NB4 (cell line): ENCODE data around the gene GDPD5.

ENCODE experiments used
- TF ChIP-seq, protein P1 (sequence below): IDR thresholded peaks from one replicate; pipeline ENCODE4 v1.5.1; 2012; ENCODE audit warnings: low read depth, low read length
- TF ChIP-seq, protein P2 (sequence below): IDR thresholded peaks from 2 replicates; pipeline ENCODE4 v1.6.1; 2011; ENCODE audit warnings: low read depth, low read length

DNA sequence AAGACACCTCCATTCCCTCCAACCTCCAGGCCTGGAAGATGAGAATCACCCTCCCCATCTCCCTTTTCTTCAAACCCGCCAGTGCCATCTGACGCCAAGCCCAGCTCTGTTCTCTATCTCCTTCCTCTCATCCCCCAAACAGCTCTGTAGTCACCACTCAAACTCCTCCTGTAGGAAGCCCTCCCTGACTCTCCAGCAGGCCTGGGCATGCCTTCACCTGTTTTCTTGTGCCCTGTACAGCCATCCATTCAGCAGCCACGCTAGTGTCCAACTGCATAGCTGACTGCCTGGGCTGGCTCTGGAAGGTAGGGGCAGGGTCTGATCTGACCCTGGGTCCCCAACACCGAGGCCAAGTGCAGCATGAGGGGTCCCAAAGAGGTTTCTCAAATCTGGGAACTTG, 25.0 kb downstream of the GDPD5 start:
- TF ChIP-seq, protein P1, sequence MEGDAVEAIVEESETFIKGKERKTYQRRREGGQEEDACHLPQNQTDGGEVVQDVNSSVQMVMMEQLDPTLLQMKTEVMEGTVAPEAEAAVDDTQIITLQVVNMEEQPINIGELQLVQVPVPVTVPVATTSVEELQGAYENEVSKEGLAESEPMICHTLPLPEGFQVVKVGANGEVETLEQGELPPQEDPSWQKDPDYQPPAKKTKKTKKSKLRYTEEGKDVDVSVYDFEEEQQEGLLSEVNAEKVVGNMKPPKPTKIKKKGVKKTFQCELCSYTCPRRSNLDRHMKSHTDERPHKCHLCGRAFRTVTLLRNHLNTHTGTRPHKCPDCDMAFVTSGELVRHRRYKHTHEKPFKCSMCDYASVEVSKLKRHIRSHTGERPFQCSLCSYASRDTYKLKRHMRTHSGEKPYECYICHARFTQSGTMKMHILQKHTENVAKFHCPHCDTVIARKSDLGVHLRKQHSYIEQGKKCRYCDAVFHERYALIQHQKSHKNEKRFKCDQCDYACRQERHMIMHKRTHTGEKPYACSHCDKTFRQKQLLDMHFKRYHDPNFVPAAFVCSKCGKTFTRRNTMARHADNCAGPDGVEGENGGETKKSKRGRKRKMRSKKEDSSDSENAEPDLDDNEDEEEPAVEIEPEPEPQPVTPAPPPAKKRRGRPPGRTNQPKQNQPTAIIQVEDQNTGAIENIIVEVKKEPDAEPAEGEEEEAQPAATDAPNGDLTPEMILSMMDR: no peak
- TF ChIP-seq, protein P2, sequence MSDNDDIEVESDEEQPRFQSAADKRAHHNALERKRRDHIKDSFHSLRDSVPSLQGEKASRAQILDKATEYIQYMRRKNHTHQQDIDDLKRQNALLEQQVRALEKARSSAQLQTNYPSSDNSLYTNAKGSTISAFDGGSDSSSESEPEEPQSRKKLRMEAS: no peak
